ENCODE data around the gene LCLAT1.

Gene LCLAT1

GRCh38 chr2:30530346-30530745, 83.3 kb downstream of the LCLAT1 start:
- Histone ChIP-seq H3K9me2 (ENCODE audit: low read depth, low read length) (no peaks in the 10 kb centered on the region), H3K4me3 (ENCODE audit: low read depth, low read length, poor library complexity, severe bottlenecking) (no peak overlapping the region), H3K79me2 (ENCODE audit: insufficient read depth, low read length) (no peaks in the 10 kb centered on the region; the same call in 1 of the 2 replicates), H3K4me1 (ENCODE audit: insufficient read depth, low read length, severe bottlenecking) (no peaks in the 10 kb centered on the region), H3K27me3 (ENCODE audit: insufficient read depth, low read length) (no peaks in the 10 kb centered on the region), H3K9ac (ENCODE audit: low read length) (no peak overlapping the region), H3K27ac (ENCODE audit: low read depth, low read length, poor library complexity, severe bottlenecking) (no peak overlapping the region), H3K36me3 (ENCODE audit: insufficient read depth, low read length) (peaks cover 45% of the 10 kb centered on the region), H3F3A (ENCODE audit: insufficient read depth, low read length) (no peaks in the 10 kb centered on the region), H4K20me1 (ENCODE audit: insufficient read depth, low read length) (no peaks in the 10 kb centered on the region), H3K4me2 (ENCODE audit: low read length) (no peak overlapping the region), H3K9me3 (ENCODE audit: low read length) (no peaks in the 10 kb centered on the region), H2AFZ (ENCODE audit: low read length) (no peak overlapping the region)
- TF ChIP-seq EZH2 (IDR thresholded peaks at IDR 0.05; ENCODE audit: borderline replicate concordance, low read length), result no peak
- no peak for TF ChIP-seq CTCF (IDR thresholded peaks at IDR 0.05; ENCODE audit: low read length)

- Histone ChIP-seq H4K20me1 (ENCODE audit: insufficient read depth, low read length) (no peaks in the 10 kb centered on the region), H3K79me2 (ENCODE audit: insufficient read depth, low read length) (no peaks in the 10 kb centered on the region), H2AFZ (ENCODE audit: low read length) (no peak overlapping the region), H3K4me3 (ENCODE audit: low read depth, low read length, poor library complexity, severe bottlenecking) (no peak overlapping the region), H3K27ac (ENCODE audit: low read depth, low read length, poor library complexity, severe bottlenecking) (no peak overlapping the region), H3K9me3 (ENCODE audit: low read length) (no peaks in the 10 kb centered on the region), H3K27me3 (ENCODE audit: insufficient read depth, low read length) (no peaks in the 10 kb centered on the region), H3K36me3 (ENCODE audit: insufficient read depth, low read length) (peaks cover 5% of the 10 kb centered on the region; the same call in 1 of the 2 replicates), H3K9ac (ENCODE audit: low read length) (no peak overlapping the region), H3F3A (ENCODE audit: insufficient read depth, low read length) (no peaks in the 10 kb centered on the region), H3K9me2 (ENCODE audit: low read depth, low read length) (no peaks in the 10 kb centered on the region), H3K4me2 (ENCODE audit: low read length) (no peak overlapping the region), H3K4me1 (ENCODE audit: insufficient read depth, low read length, severe bottlenecking) (no peaks in the 10 kb centered on the region)
- TF ChIP-seq EZH2 (IDR thresholded peaks at IDR 0.05; ENCODE audit: borderline replicate concordance, low read length), result no peak
- no peak for TF ChIP-seq CTCF (IDR thresholded peaks at IDR 0.05; ENCODE audit: low read length)
Measured at GRCh38 chr2:30541680-30542079, 94.6 kb downstream of the LCLAT1 start.

- H2AFZ ChIP-seq (ENCODE audit: low read length), result no peak overlapping the region
- no peak overlapping the region for H3K4me3 ChIP-seq (ENCODE audit: low read depth, low read length, poor library complexity, severe bottlenecking)
- no peaks in the 10 kb centered on the region for H3K4me1 ChIP-seq (ENCODE audit: insufficient read depth, low read length, severe bottlenecking)
- no peaks in the 10 kb centered on the region for H3K9me3 ChIP-seq (ENCODE audit: low read length)
- H3K27me3 ChIP-seq (ENCODE audit: insufficient read depth, low read length), result no peaks in the 10 kb centered on the region
- no peaks in the 10 kb centered on the region for H3K9me2 ChIP-seq (ENCODE audit: low read depth, low read length)
- peaks cover 4% of the 10 kb centered on the region; the same call in 1 of the 2 replicates for H3K36me3 ChIP-seq (ENCODE audit: insufficient read depth, low read length)
- no peak overlapping the region for H3K27ac ChIP-seq (ENCODE audit: low read depth, low read length, poor library complexity, severe bottlenecking)
- H3K79me2 ChIP-seq (ENCODE audit: insufficient read depth, low read length), result no peaks in the 10 kb centered on the region; the same call in 1 of the 2 replicates
- no peaks in the 10 kb centered on the region for H3F3A ChIP-seq (ENCODE audit: insufficient read depth, low read length)
- no peak for TF ChIP-seq CTCF (IDR thresholded peaks at IDR 0.05; ENCODE audit: low read length)
- TF ChIP-seq EZH2 (IDR thresholded peaks at IDR 0.05; ENCODE audit: borderline replicate concordance, low read length), result no peak
- H4K20me1 ChIP-seq (ENCODE audit: insufficient read depth, low read length), result no peaks in the 10 kb centered on the region
- H3K9ac ChIP-seq (ENCODE audit: low read length), result no peak overlapping the region
- H3K4me2 ChIP-seq (ENCODE audit: low read length), result no peak overlapping the region
Measured at GRCh38 chr2:30545875-30546274, 98.8 kb downstream of the LCLAT1 start.

Measured in OCI-LY1 (cell line).